ENCODE results near the gene SH3RF3. TPM values are rescaled to one million over a fixed set of nuclear protein-coding genes. Genes with fewer than 3 reads are reported as not detected.

The SH3RF3 gene
- total and polyA plus RNA-seq, 9 of the 15 experiments (the other 6 are each of a cell fraction or from before 2014, with no cell fraction given) = 0.02 TPM; not detected in 8

DNA sequence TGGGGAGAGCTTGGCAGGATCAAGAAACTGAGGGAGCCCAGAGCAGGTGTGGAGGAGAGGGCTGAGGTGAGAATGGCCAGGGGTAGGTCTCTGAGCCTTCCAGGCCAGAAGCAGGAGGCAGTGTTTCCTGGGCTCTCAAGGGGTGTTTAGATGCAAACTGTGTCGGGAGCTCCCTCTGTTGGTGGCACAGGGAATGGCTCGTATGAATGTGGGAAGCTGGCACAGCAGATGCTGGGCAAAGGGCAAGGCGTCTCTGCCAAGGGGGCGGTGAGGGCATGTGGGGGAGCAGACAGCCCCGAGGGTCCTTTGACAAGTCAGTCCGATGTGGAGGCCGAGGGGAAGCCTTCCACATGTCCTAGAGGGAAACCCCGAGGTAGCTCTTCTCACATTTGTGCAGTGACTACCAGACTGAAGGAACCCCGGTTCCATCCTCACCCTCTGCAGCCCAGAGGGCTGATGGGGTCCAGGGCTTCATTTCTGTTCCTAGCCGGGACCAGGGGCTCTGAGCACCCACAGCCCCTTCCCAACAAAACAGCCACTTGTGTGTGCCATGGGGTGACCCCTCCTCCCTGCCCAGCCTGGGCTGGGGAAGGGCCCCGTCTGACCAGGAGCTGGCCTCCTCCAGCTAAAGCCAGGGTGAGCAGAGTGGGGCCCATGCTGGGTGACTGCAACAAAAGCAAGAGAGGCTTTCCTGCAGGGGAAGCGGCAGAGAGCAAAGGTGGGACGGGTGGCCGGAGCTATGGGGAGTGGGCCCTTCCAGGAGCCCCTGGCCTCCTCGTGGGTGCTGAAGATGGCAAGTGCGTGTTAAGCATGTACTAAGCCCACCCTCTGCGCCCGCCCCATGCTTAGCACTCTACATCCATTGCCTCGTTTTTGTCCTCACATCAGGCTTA, 381.4 kb downstream of the SH3RF3 start (continued):
- TF ChIP-seq, protein P1, sequence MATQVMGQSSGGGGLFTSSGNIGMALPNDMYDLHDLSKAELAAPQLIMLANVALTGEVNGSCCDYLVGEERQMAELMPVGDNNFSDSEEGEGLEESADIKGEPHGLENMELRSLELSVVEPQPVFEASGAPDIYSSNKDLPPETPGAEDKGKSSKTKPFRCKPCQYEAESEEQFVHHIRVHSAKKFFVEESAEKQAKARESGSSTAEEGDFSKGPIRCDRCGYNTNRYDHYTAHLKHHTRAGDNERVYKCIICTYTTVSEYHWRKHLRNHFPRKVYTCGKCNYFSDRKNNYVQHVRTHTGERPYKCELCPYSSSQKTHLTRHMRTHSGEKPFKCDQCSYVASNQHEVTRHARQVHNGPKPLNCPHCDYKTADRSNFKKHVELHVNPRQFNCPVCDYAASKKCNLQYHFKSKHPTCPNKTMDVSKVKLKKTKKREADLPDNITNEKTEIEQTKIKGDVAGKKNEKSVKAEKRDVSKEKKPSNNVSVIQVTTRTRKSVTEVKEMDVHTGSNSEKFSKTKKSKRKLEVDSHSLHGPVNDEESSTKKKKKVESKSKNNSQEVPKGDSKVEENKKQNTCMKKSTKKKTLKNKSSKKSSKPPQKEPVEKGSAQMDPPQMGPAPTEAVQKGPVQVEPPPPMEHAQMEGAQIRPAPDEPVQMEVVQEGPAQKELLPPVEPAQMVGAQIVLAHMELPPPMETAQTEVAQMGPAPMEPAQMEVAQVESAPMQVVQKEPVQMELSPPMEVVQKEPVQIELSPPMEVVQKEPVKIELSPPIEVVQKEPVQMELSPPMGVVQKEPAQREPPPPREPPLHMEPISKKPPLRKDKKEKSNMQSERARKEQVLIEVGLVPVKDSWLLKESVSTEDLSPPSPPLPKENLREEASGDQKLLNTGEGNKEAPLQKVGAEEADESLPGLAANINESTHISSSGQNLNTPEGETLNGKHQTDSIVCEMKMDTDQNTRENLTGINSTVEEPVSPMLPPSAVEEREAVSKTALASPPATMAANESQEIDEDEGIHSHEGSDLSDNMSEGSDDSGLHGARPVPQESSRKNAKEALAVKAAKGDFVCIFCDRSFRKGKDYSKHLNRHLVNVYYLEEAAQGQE (IDR thresholded peaks at IDR 0.05; ENCODE audit: borderline replicate concordance) = peak; percentile 64; the same call in 1 of the 2 replicates
- TF ChIP-seq, protein P1 (CRISPR knock-in tag; IDR thresholded peaks at IDR 0.05; ENCODE audit: low read depth) = no peak
- TF ChIP-seq STAG1 (CRISPR knock-in tag; IDR thresholded peaks at IDR 0.05; ENCODE audit: borderline replicate concordance) (peak; percentile 64; the same call in 1 of the 2 replicates), ZNF174 (CRISPR knock-in tag; IDR thresholded peaks at IDR 0.05) (no peak), PPARD (CRISPR knock-in tag; IDR thresholded peaks at IDR 0.05) (no peak), ZC3H8 (IDR thresholded peaks at IDR 0.05) (no peak), PCBP1 (IDR thresholded peaks at IDR 0.05; ENCODE audit: low read depth, low read length, poor library complexity, severe bottlenecking) (no peak), HEY1 (CRISPR knock-in tag; IDR thresholded peaks at IDR 0.05; ENCODE audit: borderline replicate concordance) (no peak), RAD21 (CRISPR knock-in tag; conservative IDR thresholded peaks at IDR 0.05 in 1 of 2, IDR thresholded peaks at IDR 0.05 in 1 of 2) (peak; percentile 79 to 80), EHMT2 (IDR thresholded peaks at IDR 0.05) (no peak), ZNF253 (CRISPR knock-in tag; conservative IDR thresholded peaks at IDR 0.05) (no peak), SETDB1 (IDR thresholded peaks at IDR 0.05; ENCODE audit: low read length) (no peak), KLF16 (IDR thresholded peaks at IDR 0.05) (peak; percentile 30; the same call in 1 of the 2 replicates)
- TF ChIP-seq, protein P2, sequence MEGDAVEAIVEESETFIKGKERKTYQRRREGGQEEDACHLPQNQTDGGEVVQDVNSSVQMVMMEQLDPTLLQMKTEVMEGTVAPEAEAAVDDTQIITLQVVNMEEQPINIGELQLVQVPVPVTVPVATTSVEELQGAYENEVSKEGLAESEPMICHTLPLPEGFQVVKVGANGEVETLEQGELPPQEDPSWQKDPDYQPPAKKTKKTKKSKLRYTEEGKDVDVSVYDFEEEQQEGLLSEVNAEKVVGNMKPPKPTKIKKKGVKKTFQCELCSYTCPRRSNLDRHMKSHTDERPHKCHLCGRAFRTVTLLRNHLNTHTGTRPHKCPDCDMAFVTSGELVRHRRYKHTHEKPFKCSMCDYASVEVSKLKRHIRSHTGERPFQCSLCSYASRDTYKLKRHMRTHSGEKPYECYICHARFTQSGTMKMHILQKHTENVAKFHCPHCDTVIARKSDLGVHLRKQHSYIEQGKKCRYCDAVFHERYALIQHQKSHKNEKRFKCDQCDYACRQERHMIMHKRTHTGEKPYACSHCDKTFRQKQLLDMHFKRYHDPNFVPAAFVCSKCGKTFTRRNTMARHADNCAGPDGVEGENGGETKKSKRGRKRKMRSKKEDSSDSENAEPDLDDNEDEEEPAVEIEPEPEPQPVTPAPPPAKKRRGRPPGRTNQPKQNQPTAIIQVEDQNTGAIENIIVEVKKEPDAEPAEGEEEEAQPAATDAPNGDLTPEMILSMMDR (IDR thresholded peaks at IDR 0.05 in 2 of 3, conservative IDR thresholded peaks at IDR 0.05 in 1 of 3; ENCODE audit: insufficient read depth in 2 of 3, low read depth in 1 of 3, low read length in 3 of 3) = peak; percentile 80 to 92 (median 89)
- TF ChIP-seq, protein P3, sequence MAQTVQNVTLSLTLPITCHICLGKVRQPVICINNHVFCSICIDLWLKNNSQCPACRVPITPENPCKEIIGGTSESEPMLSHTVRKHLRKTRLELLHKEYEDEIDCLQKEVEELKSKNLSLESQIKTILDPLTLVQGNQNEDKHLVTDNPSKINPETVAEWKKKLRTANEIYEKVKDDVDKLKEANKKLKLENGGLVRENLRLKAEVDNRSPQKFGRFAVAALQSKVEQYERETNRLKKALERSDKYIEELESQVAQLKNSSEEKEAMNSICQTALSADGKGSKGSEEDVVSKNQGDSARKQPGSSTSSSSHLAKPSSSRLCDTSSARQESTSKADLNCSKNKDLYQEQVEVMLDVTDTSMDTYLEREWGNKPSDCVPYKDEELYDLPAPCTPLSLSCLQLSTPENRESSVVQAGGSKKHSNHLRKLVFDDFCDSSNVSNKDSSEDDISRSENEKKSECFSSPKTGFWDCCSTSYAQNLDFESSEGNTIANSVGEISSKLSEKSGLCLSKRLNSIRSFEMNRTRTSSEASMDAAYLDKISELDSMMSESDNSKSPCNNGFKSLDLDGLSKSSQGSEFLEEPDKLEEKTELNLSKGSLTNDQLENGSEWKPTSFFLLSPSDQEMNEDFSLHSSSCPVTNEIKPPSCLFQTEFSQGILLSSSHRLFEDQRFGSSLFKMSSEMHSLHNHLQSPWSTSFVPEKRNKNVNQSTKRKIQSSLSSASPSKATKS (CRISPR knock-in tag; IDR thresholded peaks at IDR 0.05) = no peak
